Osteoblast (primary cell): ENCODE results near the gene FGF5. TPM values are rescaled to one million over a fixed set of nuclear protein-coding genes. Genes with fewer than 3 reads are reported as not detected.
"Not testable (repeated sequence)": the region's sequence is repeated elsewhere in the genome, so short reads cannot be mapped to it uniquely, and the experiment has no call there.

ENCODE experiments used
- DNase-seq: peaks from one replicate; pipeline ENCODE4 v3.0.0; 2011; ENCODE audit warnings: low spot score, mixed read lengths; ENCODE audit not compliant: insufficient read length; ENCODE audit errors: missing footprints
- H2AFZ ChIP-seq: 2 replicates; pipeline ENCODE4 v1.6.0; 2011; ENCODE audit warnings: mild to moderate bottlenecking, low read length
- H3K27ac ChIP-seq: 2 replicates; pipeline ENCODE4 v1.5.1; 2011; ENCODE audit warnings: mild to moderate bottlenecking, low read depth, low read length, moderate library complexity
- H3K27me3 ChIP-seq: 2 replicates; pipeline ENCODE4 v1.6.0; 2012; ENCODE audit warnings: mild to moderate bottlenecking, control low read depth, inconsistent platforms, low read length, moderate library complexity; ENCODE audit not compliant: insufficient read depth
- H3K36me3 ChIP-seq: 2 replicates; pipeline ENCODE4 v1.5.1; 2011; ENCODE audit warnings: mild to moderate bottlenecking, low read length, control low read depth, moderate library complexity; ENCODE audit not compliant: insufficient read depth
- H3K4me1 ChIP-seq: 2 replicates; pipeline ENCODE4 v1.5.1; 2011; ENCODE audit warnings: mild to moderate bottlenecking, low read length, control low read depth, moderate library complexity; ENCODE audit not compliant: insufficient read depth
- H3K4me2 ChIP-seq: 2 replicates; pipeline ENCODE4 v1.6.0; 2011; ENCODE audit warnings: mild to moderate bottlenecking, low read length; ENCODE audit not compliant: insufficient read depth
- H3K4me3 ChIP-seq: fragments of 200-600 bp; sonication (generic); 3 replicates; pipeline ENCODE4 v1.5.1; 2012; ENCODE audit warnings: mild to moderate bottlenecking, low read length, inconsistent platforms; ENCODE audit not compliant: insufficient read depth
- H3K79me2 ChIP-seq: 2 replicates; pipeline ENCODE4 v1.6.0; 2012; ENCODE audit warnings: mild to moderate bottlenecking, low read length, control low read depth, inconsistent platforms; ENCODE audit not compliant: insufficient read depth
- H3K9me3 ChIP-seq: 2 replicates; pipeline ENCODE4 v1.5.1; 2011; ENCODE audit warnings: low read depth, low read length, control low read depth
- H4K20me1 ChIP-seq: 2 replicates; pipeline ENCODE4 v1.6.0; 2012; ENCODE audit warnings: mild to moderate bottlenecking, low read length, control low read depth; ENCODE audit not compliant: insufficient read depth
- total RNA-seq: library from RNA; depleted of rRNA; stranded (reverse); fragments of >200 nt; gene quantifications from 2 replicates; pipeline ENCODE4 v1.2.3, GENCODE V29; 2012
- TF ChIP-seq, protein P1 (sequence below): IDR thresholded peaks from 2 replicates; pipeline ENCODE4 v1.5.1; 2011; ENCODE audit warnings: mild to moderate bottlenecking, low read depth, low read length, moderate library complexity; ENCODE audit errors: extremely low read depth

The FGF5 gene
- total RNA-seq, 1 donor: 10.5 TPM

DNA sequence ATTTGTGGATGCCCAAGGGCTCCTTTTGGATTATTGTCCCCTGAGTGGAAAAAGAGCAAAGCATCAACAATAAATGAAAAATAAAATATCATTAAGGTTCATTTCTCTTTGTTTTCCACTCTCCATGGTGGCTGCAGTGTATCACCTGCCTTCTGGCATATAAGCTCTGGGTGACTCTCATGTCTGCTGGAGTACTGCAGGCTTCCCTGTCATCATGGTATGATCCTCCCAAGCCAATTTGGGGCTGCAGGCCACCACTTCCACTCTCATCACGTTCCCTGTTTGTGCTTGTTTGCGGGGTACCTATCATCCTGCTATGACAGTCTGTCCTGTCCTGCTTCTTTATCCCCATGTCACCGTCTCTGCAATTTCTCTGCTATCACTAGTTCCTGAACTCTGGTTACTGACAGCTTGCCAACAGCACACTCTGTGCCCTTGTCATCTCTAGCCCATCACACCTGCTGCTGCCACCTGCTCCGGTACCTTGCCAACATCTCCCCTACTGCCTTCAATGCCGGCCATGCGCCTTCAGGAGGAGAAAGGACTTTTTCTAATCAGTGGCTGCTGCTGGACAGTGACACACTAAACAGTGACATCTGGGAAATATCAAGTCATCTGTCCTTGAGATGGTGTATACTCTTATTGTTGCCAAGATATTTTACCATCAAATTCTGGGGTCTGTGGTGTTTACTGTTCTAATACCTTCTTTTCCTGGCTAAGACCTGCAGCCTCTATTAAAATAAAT, 23.0 kb upstream of the FGF5 start:
- TF ChIP-seq, protein P1, sequence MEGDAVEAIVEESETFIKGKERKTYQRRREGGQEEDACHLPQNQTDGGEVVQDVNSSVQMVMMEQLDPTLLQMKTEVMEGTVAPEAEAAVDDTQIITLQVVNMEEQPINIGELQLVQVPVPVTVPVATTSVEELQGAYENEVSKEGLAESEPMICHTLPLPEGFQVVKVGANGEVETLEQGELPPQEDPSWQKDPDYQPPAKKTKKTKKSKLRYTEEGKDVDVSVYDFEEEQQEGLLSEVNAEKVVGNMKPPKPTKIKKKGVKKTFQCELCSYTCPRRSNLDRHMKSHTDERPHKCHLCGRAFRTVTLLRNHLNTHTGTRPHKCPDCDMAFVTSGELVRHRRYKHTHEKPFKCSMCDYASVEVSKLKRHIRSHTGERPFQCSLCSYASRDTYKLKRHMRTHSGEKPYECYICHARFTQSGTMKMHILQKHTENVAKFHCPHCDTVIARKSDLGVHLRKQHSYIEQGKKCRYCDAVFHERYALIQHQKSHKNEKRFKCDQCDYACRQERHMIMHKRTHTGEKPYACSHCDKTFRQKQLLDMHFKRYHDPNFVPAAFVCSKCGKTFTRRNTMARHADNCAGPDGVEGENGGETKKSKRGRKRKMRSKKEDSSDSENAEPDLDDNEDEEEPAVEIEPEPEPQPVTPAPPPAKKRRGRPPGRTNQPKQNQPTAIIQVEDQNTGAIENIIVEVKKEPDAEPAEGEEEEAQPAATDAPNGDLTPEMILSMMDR: no peak
- H3K27ac ChIP-seq: no peak overlapping the region
- H2AFZ ChIP-seq: peak overlapping the region; percentile 62

DNA sequence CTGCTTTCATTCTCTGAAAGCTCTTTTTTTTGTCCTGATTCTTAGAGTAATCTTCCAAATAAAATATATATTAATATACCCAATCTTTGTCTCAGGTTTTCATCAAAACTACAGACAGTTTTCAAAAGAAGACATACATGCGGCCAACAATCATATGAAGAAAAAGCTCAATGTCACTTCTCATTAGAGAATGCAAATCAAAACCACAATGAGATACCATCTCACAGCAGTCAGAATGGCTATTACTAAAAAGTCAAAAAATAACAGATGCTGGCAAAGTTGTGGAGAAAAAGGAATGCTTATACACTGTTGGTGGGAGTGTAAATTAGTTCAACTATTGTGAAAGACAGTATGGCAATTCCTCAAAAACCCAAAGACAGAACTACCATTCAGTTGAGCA, 19.0 kb upstream of the FGF5 start:
- DNase-seq, H3K27me3 ChIP-seq, H3K9me3 ChIP-seq, H4K20me1 ChIP-seq, H3K27ac ChIP-seq, H3K36me3 ChIP-seq, H3K4me2 ChIP-seq, H3K79me2 ChIP-seq, H2AFZ ChIP-seq, H3K4me3 ChIP-seq: not testable (repeated sequence)
- H3K4me1 ChIP-seq: peaks cover 12% of the 10 kb centered on the region

More for the DNA sequence above, 23.0 kb upstream of the FGF5 start:
- DNase-seq: no peak
- H3K36me3 ChIP-seq: no peaks in the 10 kb centered on the region
- H3K27me3 ChIP-seq: no peaks in the 10 kb centered on the region
- peaks cover 33% of the 10 kb centered on the region for H3K4me1 ChIP-seq
- H3K4me3 ChIP-seq: no peak overlapping the region
- H3K4me2 ChIP-seq: no peak overlapping the region
- no peaks in the 10 kb centered on the region for H4K20me1 ChIP-seq
- peaks cover 9% of the 10 kb centered on the region for H3K79me2 ChIP-seq
- no peaks in the 10 kb centered on the region for H3K9me3 ChIP-seq

DNA sequence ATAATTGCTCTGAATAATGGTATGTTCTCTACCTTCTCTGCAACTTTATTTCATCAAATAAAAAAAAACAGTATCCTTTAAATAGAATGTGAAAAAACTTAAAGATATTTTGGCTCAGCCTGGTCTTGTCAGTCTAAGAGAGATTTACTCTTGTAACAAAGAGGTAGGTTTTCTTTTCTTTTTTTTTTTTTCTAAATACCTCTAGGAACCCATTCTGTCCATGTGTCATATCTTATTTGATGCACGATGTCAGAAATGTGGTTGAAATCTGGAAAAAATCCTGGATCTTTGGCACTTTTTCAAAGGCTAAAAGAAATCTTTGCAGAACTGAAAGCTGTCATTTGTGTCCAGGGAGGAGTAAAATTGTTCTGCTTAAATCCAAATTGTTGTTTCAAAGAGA, 17.3 kb upstream of the FGF5 start:
- Histone ChIP-seq H2AFZ (no peak overlapping the region), H3K36me3 (no peaks in the 10 kb centered on the region), H3K27me3 (no peaks in the 10 kb centered on the region), H4K20me1 (no peaks in the 10 kb centered on the region), H3K4me3 (no peak overlapping the region), H3K27ac (peak overlapping the region; percentile 9), H3K9me3 (no peaks in the 10 kb centered on the region), H3K4me2 (peak overlapping the region; percentile 50), H3K79me2 (no peaks in the 10 kb centered on the region), H3K4me1 (peaks cover 28% of the 10 kb centered on the region)
- no peak for DNase-seq
- TF ChIP-seq, protein P1: no peak

DNA sequence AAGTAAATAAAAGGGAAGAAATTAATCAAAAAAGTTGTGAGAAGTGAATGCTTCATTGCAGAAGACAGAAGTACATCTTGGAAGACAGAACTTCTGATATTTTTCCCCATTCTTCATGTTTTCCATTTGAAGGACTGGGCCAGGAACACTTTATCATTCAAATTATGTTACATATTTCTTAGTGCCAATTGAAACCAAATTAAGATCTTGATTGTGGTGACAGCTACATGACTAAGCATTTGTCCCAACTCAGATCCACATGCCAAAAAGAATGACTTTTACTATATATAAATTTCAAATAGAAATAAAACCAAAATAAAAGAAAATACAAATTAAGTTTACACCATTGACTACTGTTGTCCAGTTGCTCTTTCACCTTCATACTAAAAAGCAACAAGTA, 14.0 kb upstream of the FGF5 start:
- Histone ChIP-seq H3K4me3 (no peak overlapping the region), H2AFZ (no peak overlapping the region), H3K9me3 (no peaks in the 10 kb centered on the region), H4K20me1 (no peaks in the 10 kb centered on the region), H3K27ac (peak overlapping the region; percentile 38), H3K36me3 (no peaks in the 10 kb centered on the region), H3K4me1 (peaks cover 53% of the 10 kb centered on the region), H3K79me2 (peaks cover 2% of the 10 kb centered on the region), H3K4me2 (no peak overlapping the region), H3K27me3 (no peaks in the 10 kb centered on the region)
- DNase-seq: no peak
- TF ChIP-seq, protein P1: no peak
